NK-92 treated with Interleukin-12 subunit alpha and Interleukin-12 subunit beta, amount 100 ng/mL, for 24 hours (cell line): ENCODE measurements around the gene SLC25A13.
A peak's percentile ranks its signal among the peaks of the same experiment; 100 is the strongest.

Experiments used
- DNase-seq: peaks from one replicate; lab custom pipeline; 2025; lab: John Stamatoyannopoulos, UW

The SLC25A13 gene

DNA sequence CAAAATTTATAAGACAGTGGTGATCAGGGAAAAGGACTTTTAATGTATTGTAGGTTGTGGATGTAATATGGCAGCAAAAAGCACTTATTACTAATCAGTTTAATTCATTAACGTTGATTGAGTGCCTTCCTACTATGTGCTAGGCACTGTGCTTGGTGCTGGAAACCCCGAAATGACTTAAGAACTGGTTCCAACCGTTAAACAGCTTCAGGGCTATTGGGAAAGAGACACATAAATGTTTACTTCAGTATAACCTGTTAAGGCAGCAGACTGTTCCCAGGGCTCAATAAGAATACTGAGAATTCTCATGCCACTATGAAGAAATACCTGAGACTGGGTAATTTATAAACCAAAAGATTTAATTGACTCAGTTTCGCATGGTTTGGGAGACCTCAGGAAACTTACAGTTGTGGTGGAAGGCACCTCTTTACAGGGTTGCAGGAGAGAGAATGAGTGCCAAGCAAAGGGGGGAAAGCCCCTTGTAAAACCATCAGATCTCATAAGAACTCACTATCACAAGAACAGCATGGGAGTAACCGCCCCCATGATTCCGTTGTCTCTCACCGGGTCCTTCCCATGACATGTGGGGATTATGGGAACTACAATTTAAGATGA lies 1.1 kb upstream of the SLC25A13 start:
- DNase-seq = no peak

GRCh38 chr7:96322373-96322695 lies 436 bp upstream of the SLC25A13 start:
- no peak for DNase-seq

DNA sequence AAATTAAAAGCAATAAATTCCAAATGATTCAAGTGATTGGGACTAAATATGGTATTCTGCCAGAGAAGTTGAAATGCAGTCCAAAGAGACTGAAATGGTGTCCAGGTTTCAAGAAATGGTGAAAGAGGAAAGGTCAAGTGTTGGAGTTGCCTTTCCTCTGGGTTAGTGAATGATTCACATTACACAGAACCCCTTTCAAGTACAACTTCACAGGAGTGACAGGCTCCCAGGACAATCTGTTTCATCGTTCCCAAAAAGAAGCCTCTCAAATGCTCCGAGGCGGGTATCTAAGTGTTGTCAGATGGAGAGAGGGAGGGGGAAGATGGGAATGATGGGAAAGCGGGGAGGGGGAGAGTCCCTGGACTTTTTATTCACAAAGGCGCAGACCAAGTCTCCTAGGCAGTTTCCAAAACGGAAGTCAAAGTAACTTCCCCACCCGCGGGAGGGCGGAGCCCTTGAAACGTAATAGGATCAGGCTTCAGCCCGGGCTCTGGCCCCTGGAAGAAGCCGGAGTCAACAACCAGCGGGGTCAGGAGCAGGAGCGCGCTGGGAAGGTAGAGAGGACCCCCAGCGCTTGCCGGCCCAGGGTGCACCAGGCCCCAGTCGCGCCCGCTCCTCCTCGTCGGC lies 754 bp downstream of the SLC25A13 start:
- peak; percentile 76 for DNase-seq

DNA sequence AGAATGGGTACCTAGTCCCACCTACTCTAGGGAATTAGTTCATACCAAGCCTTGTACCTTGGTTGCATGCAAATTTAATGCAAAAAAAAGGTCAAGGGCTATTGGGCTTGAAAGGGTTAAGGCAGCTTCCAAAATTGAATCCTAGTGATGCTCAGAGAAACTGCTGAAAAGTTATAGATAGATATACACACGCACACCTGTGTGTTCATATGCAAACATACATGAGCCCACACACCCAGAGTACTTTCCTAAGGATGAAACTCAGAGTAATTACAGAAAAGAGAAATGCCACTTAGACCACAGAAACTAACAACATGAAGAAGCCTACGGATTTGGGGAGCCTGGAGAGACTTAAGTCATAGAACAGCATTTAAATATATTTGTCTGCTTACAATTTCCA lies 1.5 kb downstream of the SLC25A13 start:
- DNase-seq = no peak

DNA sequence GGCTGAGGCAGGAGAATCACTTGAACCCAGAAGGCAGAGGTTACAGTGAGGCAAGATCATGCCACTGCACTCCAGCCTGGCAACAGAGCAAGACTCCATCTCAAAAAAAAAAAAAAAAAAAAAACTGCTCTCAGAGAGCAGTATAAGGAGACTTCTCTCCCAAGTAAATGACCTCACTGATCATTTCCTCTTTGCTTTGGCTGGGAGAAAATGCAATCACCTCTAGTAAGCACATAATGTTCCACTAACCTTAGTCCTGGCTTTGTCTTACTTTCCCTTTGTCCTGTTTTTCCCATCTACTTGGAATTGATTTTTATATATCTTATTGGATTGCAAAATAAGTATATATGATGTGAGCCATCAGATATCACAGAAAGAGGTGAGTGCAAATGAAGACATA lies 2.5 kb downstream of the SLC25A13 start:
- DNase-seq = no peak

- no peak for DNase-seq
These were observed 4.9 kb downstream of the SLC25A13 start for GRCh38 chr7:96316949-96317348.

DNA sequence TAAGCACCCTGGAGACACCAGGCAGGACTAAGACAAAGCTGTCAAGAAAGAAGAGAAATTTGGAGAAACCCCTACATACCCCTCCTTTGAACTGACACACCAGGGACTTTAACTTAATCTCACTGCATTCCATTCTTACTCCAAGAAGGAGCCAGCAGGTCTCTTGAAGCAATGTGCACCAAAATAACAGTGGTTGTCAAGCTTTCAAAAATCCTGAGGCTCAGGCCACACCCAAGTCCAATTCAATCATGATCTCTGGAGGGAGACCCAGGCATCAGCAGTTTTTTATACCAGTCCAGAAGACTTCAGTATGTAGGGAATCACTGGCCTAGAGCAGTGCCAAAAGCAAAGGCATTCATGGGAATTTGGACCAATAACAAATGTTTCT lies 6.8 kb downstream of the SLC25A13 start:
- no peak for DNase-seq

- DNase-seq = no peak
These were observed 7.3 kb downstream of the SLC25A13 start for GRCh38 chr7:96314402-96315124.

- no peak for DNase-seq
These were observed 8.0 kb downstream of the SLC25A13 start for GRCh38 chr7:96313940-96314339.

DNA sequence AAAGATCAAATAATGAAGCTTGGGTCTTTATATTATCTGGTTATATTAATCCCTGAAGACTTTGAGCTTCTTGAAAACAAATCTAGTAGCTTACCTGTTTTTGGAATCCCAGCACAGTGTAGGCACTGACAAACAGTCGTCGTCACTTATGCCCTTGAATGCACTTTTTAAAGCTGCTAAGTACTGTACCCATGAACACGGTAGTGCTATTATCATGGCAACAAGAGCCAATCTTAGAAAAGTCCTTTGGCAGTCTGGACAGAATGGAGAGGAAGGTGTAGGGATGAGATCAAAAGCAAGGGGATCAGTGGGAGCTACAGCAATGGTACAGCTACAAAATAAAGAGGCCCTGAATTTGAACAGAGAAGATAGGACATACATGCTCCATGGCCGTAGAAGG lies 9.4 kb downstream of the SLC25A13 start:
- DNase-seq = no peak

DNA sequence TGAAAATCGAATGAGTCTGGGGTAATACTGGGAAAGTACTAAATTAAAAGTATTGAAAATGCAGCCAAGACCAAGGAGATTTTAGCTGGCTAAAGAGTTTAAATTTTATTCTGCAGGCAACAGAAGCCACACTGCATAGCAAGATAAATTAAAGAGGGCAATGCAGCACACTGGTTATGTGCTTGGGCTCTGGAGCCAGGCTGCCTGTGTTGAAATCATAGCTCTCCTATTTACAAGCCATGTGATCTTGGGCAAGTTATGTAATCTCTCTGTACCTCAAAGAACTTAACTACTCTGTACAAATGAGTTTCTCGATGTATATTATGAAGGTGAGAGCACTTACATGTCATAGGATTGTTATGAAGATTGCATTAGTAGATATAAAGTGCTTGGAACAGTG lies 9.9 kb downstream of the SLC25A13 start:
- no peak for DNase-seq

DNA sequence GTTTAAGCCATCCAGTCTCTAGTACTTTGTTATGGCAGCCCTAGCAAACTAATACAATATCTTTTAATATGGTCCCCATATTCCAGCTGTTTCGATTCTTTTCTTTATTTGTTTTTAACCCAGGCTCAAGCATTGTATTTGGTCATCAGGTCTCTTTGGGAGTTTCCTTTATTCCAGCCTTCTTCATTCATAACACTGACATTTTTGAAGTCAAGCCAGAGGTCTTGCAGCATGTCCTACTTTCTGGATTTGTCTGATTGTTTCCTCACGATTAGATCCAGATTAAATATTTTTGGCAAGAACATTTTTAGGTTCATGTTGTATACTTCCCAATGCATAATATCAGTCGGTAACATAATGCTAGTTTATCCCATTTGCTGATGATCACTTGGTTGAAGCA lies 11.8 kb downstream of the SLC25A13 start:
- no peak for DNase-seq

DNA sequence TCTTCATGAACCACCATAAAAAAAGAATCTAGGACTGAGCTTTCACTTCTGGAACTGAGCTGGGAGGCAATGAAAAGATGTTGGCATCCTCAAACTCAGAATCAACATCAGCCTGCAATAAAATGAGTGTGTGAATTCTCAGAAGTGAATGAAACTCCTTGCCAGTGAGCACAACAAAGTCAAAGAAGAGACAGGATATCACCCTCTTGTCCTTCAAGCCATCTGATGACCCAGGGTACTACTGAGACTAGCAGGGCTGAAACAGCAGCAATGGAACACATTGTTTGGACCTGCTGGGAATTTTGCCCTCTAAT lies 13.0 kb downstream of the SLC25A13 start:
- no peak for DNase-seq

DNA sequence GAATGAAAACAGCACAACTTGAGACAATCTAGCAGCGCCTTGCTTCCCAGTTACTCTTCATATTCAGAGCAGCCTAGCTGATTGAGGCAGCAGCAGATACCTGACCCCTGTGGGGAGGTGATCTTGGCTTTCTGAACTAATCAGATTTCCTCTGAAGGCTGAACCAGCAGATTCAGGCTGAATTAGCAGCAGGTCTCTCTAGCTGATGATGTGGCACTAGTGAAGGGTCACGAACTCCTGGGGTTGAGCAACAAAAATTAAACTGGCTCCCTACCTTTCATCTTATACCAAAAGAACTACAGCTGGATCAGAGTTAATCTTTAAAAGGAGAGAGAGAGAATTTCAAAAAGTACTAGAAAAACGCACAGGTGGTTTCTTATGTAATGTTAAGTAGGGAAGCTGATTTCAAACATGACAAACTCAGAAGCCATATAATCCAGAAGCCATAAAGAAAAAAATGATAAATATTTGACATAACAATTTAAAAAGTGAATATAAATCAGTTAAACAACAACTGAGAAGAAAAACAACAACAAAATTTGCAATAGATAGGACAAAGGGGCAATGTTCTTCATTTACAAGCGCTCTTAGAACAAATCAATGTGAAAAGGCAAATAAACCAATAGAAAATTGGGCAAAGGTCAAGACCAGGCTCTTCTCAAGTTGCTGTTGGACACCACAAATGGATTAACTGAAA lies 13.5 kb downstream of the SLC25A13 start:
- DNase-seq = no peak

GRCh38 chr7:96306385-96307125 lies 15.3 kb downstream of the SLC25A13 start:
- DNase-seq = no peak

- no peak for DNase-seq
These were observed 16.0 kb downstream of the SLC25A13 start for GRCh38 chr7:96305915-96306314.

DNA sequence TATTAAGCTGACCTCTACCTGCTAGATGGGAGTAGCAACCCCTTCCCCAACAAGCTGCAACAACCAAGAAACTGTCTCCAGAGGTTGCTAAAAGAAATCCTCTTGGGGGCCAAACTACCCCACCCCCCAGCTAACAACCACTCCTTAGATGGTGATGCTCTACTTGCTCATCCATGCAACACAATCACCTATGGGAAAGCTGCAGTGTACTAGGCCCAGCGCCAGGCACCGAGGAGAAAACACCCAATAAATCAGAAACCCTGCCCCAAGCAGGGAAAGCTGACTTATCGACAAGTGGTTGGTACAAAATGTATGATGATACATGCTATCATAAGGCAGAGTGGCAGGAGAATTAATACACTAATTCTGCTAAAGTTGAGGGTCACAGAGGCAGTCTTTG lies 17.3 kb downstream of the SLC25A13 start:
- no peak for DNase-seq

- DNase-seq = no peak
These were observed 18.0 kb downstream of the SLC25A13 start for GRCh38 chr7:96303686-96304443.

DNA sequence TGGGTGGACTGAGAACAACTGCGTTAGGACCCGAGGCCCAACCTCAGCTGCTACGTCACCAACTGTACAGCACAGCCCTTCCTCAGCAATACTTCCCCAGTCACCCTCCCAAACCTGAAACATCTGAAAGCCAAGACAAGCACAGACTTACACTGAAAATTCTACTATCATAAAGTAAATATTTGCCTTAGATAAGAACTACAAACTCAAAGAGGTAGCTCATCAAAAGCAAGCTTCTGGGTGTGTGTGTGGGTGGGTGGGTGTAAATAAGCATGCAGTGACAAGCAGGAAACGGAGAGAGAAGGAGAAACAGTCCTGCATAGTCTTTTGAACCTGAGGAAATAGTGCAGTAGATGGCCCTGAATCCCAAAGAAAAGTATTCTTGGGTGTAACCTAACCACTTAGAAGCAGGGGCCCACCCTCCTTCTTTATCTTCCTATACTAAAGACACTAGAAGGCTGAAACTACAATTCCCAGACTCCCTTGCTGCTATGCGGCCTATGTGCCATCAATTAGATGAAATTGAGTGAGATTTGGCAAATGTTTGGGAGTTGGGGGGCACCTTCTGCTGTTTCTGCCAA lies 18.7 kb downstream of the SLC25A13 start:
- no peak for DNase-seq

- no peak for DNase-seq
These were observed 20.9 kb downstream of the SLC25A13 start for GRCh38 chr7:96300986-96301385.

GRCh38 chr7:96300502-96300901 lies 21.4 kb downstream of the SLC25A13 start:
- DNase-seq = no peak
